ENCODE data around the gene DBT.

Gene DBT

GRCh38 chr1:100146958-100147357 is 102.7 kb downstream of the DBT start:
- no peak for TF ChIP-seq CTCF (IDR thresholded peaks at IDR 0.05; ENCODE audit: insufficient read depth, low read depth, low read length, missing control alignments)
- no peak overlapping the region for H3K4me3 ChIP-seq (ENCODE audit: low read length)
- DNase-seq (ENCODE audit: low read depth): no peak

- DNase-seq (ENCODE audit: low read depth): no peak
- H3K4me3 ChIP-seq (ENCODE audit: low read length): no peak overlapping the region
- no peak for TF ChIP-seq CTCF (IDR thresholded peaks at IDR 0.05; ENCODE audit: insufficient read depth, low read depth, low read length, missing control alignments)
These were observed 104.5 kb downstream of the DBT start for GRCh38 chr1:100145116-100145515.

GRCh38 chr1:100142343-100142742 is 107.3 kb downstream of the DBT start:
- no peak for DNase-seq (ENCODE audit: low read depth)
- TF ChIP-seq CTCF (IDR thresholded peaks at IDR 0.05; ENCODE audit: insufficient read depth, low read depth, low read length, missing control alignments): no peak
- no peak overlapping the region for H3K4me3 ChIP-seq (ENCODE audit: low read length)

GRCh38 chr1:100141192-100141591 is 108.4 kb downstream of the DBT start:
- DNase-seq (ENCODE audit: low read depth): no peak
- H3K4me3 ChIP-seq (ENCODE audit: low read length): no peak overlapping the region
- TF ChIP-seq CTCF (IDR thresholded peaks at IDR 0.05; ENCODE audit: insufficient read depth, low read depth, low read length, missing control alignments): no peak

- DNase-seq (ENCODE audit: low read depth): no peak
- no peak for TF ChIP-seq CTCF (IDR thresholded peaks at IDR 0.05; ENCODE audit: insufficient read depth, low read depth, low read length, missing control alignments)
- no peak overlapping the region for H3K4me3 ChIP-seq (ENCODE audit: low read length)
These were observed 112.0 kb downstream of the DBT start for GRCh38 chr1:100137602-100138001.
